Right atrium auricular region (tissue), 2 donors: ENCODE data around the gene ADGRD1. TPM values are rescaled to one million over a fixed set of nuclear protein-coding genes. Genes with fewer than 3 reads are reported as not detected.
"Not testable (repeated sequence)": the region's sequence is repeated elsewhere in the genome, so short reads cannot be mapped to it uniquely, and the experiment has no call there.

Experiments used
- DNase-seq: peaks from one replicate; pipeline ENCODE4 v3.0.0-alpha.2; 2019; ENCODE audit warnings: low spot score
- H3K27ac ChIP-seq, 2 donors: fragments of 200-600 bp; sonication (generic); 1 replicate in 1 of 2; 2 replicates in 1 of 2; pipeline ENCODE4 v1.5.1; 2016 to 2019
- H3K27me3 ChIP-seq, 2 donors: fragments of 200-600 bp; sonication (generic); one replicate each; pipeline versions ENCODE4 v1.5.1 to v1.6.0; 2017 to 2019
- H3K36me3 ChIP-seq: fragments of 200-600 bp; sonication (generic); one replicate; pipeline ENCODE4 v1.5.1; 2016
- H3K4me1 ChIP-seq, 2 donors: fragments of 200-600 bp; sonication (generic); one replicate each; pipeline versions ENCODE4 v1.5.1 to v1.6.0; 2017 to 2019
- H3K4me3 ChIP-seq, 2 donors: fragments of 200-600 bp; sonication (generic); 1 replicate in 1 of 2; 2 replicates in 1 of 2; pipeline ENCODE4 v1.5.1; 2017 to 2019; ENCODE audit warnings: mild to moderate bottlenecking in 1 of 2, moderate library complexity in 1 of 2
- H3K9me3 ChIP-seq, 2 donors: fragments of 200-600 bp; sonication (generic); one replicate each; pipeline ENCODE4 v1.5.1; 2019
- total RNA-seq, 2 donors: library from RNA; depleted of rRNA; stranded (reverse); fragments of >200 nt; gene quantifications; one replicate each; pipeline ENCODE4 v1.1.0, GENCODE V29; 2016
- TF ChIP-seq, protein P1 (sequence below), 2 donors: fragments of 200-600 bp; sonication (generic); IDR thresholded peaks; one replicate each; pipeline ENCODE4 v1.5.1; 2019; ENCODE audit warnings: antibody characterized with exemption in 2 of 2

ADGRD1 gene
- total RNA-seq, 2 donors from 2014 or later = 120 to 168 TPM

DNA sequence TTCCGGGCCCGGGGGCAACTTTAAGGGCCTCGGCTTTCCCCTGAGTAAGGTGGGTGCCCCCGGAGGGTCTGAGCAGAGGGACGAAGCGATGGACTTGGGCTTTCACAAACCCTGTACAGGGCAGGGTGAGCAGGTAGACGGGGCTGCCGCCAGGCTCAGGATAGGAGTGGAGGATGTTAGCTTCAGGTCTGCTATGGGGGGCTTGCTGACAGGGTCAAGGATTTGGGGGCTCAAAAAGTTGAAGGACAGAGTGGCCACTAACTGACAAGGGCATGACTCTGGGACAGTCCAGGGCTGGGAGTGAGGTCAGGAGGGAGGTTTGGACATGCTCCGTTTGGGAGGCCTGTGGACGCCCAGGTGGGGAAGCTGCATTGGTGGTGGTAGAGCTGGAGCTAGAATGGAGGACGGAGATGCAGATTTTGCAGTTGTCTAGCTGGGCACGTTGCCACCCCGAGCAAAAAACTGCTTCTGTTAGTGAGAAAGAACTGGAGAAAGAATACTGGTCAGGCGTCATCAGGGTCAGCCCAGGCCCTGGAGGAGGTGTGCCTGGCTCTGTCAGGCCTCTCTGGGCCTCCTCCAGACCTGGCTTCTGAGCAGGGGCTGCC lies 113.3 kb downstream of the ADGRD1 start:
- Histone ChIP-seq H3K27ac (peak overlapping the region in 1 of 2 donors; percentile 46), H3K4me1 (peaks cover 0 to 41% of the 10 kb centered on the region in 2 donors), H3K4me3 (no peak overlapping the region), H3K36me3 (peaks cover 6% of the 10 kb centered on the region), H3K9me3 (no peaks in the 10 kb centered on the region), H3K27me3 (no peaks in the 10 kb centered on the region)
- DNase-seq = no peak
- TF ChIP-seq, protein P1, sequence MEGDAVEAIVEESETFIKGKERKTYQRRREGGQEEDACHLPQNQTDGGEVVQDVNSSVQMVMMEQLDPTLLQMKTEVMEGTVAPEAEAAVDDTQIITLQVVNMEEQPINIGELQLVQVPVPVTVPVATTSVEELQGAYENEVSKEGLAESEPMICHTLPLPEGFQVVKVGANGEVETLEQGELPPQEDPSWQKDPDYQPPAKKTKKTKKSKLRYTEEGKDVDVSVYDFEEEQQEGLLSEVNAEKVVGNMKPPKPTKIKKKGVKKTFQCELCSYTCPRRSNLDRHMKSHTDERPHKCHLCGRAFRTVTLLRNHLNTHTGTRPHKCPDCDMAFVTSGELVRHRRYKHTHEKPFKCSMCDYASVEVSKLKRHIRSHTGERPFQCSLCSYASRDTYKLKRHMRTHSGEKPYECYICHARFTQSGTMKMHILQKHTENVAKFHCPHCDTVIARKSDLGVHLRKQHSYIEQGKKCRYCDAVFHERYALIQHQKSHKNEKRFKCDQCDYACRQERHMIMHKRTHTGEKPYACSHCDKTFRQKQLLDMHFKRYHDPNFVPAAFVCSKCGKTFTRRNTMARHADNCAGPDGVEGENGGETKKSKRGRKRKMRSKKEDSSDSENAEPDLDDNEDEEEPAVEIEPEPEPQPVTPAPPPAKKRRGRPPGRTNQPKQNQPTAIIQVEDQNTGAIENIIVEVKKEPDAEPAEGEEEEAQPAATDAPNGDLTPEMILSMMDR (IDR thresholded peaks at IDR 0.05) = no peak

DNA sequence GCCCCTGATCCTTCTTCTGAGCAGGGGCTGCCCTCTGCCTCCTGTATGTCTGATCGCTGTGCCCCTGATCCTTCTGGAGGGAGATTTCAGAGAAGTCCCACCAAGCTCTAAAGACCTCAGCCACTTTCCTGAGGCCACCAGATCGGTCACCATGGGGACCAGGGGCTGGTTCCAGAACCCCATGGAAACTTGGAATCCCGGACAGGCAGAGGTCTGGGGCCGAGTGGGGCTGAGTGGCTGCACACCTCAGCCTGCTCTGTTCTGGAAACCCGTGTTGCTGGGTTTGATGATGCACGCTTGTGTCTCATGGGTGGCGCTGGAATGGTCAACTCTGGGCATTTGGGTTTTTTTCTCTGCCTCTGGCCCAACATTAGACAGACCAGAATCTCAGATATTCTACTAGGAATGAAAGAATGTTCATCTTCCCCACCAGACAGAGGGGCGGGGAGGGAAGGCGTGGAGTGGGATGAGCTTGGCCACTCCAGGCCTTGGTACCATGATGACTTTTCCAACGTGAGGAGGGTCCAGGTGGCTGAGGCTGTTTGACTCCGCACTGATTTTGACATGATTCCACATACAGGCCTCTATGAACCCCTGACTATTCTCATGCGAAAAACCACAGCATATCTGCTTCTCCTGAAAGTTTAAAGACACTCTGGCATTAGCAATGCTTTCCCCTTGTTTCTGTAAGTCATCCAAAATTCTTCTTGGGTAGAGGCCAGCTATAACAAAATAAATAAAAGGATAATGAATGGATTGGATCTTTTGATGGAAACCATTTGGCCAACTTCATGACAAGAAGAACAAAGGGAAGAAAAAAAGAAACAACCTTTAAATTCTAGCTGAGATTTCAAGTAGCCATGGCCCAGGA lies 114.5 kb downstream of the ADGRD1 start:
- Histone ChIP-seq H3K4me3 (no peak overlapping the region), H3K4me1 (peaks cover 0 to 41% of the 10 kb centered on the region in 2 donors), H3K9me3 (no peaks in the 10 kb centered on the region), H3K27ac (peak overlapping the region in 1 of 2 donors; percentile 46), H3K27me3 (no peaks in the 10 kb centered on the region), H3K36me3 (peaks cover 14% of the 10 kb centered on the region)
- TF ChIP-seq, protein P1 (IDR thresholded peaks at IDR 0.05) = no peak
- DNase-seq = no peak

DNA sequence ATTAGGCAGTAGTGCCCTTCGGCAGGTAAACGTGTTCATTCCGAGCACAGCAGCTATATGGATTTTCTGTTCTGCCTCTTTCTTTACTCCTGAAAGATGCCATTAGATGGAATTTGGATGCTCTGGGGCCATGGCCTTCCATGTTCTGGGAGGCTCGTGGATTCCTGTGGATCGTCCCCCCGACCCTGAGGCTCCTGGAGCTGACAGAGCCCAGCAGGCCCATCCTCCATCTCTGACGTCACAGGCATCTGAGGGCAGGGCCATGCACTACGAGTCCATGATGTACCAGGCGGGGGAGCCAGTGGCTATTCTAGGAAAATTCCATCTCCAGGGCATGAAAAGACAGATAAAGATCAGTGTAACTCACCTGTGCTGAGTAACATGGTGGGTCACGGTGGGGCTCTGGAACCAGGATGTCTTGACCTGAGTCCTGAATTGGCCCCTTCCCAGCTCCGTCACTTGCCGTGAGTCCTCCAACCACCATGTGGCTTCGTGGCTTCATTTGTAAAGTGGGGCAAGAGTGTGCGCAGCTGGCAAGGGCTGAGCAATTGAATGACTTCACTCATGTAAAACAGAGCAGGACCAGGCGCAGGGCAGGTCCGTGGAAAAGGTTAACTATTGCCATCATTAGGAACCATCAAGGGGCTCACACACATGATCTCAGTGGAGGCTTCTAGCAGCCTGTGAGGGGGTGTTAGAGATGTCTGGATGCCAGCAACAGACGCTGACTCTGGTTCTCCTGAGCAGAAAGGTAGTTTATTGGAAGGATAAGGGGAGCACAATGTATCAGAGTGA lies 115.4 kb downstream of the ADGRD1 start:
- peaks cover 0 to 44% of the 10 kb centered on the region in 2 donors for H3K4me1 ChIP-seq
- DNase-seq, H3K9me3 ChIP-seq, H3K27me3 ChIP-seq, H3K4me3 ChIP-seq: not testable (repeated sequence)
- peaks cover 23% of the 10 kb centered on the region for H3K36me3 ChIP-seq
- H3K27ac ChIP-seq = peak overlapping the region in 1 of 2 donors; percentile 46

DNA sequence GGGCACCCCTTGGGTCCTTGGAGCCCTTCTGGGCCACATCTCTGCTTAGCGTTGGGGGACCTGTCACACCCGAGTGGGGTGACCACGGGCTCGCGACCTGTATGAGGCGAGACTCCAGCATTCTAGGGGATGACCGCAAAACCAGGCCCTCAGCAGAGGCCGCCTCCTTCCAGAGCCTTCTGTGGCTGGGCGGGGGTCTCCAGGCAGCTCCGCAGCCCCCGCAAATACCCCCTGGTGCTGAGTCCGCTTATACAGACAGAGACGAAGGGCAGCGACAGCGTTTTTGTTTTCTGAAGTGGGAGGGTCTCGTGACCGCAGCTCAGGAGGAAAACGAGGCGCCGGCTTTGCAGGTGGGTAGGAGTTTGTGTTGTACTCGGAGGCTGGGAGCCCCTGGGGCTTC lies 116.4 kb downstream of the ADGRD1 start:
- not testable (repeated sequence) for H3K27ac ChIP-seq, H3K4me3 ChIP-seq, DNase-seq, H3K27me3 ChIP-seq, H3K9me3 ChIP-seq
- Histone ChIP-seq H3K4me1 (peaks cover 0 to 49% of the 10 kb centered on the region in 2 donors), H3K36me3 (peaks cover 33% of the 10 kb centered on the region)

DNA sequence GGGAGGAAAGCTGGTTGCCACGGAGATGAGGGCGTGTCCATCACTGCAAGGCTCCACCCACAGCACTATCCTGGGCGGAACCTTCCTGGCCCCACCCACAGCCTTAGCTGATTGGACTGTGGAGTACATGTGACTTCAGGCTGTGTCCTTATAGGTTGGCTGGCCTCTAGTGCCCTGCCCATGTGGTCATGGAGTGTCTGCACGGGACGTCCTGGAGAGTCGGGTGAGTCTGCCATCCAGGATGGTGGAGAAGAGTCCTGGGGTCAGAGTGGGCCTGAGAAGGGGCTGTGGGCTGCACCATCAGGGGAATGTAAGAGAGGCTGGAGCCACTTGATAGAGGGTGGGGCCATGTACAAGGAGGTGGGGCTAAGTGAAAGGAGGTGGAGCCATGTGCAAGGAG lies 117.0 kb downstream of the ADGRD1 start:
- Histone ChIP-seq H3K36me3 (peaks cover 34% of the 10 kb centered on the region), H3K4me1 (peaks cover 0 to 45% of the 10 kb centered on the region in 2 donors)
- not testable (repeated sequence) for H3K27me3 ChIP-seq, H3K27ac ChIP-seq, DNase-seq, H3K9me3 ChIP-seq, H3K4me3 ChIP-seq

DNA sequence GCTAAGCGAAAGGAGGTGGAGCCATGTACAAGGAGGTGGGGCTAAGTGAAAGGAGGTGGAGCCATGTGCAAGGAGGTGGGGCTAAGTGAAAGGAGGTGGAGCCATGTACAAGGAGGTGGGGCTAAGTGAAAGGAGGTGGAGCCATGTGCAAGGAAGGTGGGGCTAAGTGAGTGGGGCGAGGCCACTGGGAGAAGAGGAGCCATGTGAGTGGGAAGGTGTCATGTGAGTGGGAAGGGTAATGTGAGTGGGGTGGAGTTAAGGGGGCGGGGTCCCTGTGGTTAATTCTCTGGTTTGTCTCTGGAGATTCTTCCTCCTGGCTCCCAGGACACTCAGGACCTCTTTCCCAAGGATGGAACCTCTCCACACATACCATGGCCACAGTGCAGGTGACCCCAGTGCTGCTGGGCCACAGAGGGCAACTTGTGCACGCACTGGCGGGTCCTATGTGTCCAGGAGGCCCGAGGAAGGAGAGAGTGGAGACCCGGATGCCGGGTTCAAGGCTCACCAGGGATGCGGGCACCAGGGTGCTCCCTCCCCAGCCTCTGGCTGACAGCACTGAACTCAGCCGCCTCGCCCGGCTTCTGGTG lies 117.6 kb downstream of the ADGRD1 start:
- H3K4me3 ChIP-seq, DNase-seq, H3K27ac ChIP-seq, H3K9me3 ChIP-seq, H3K27me3 ChIP-seq: not testable (repeated sequence)
- Histone ChIP-seq H3K36me3 (peaks cover 38% of the 10 kb centered on the region), H3K4me1 (peaks cover 0 to 38% of the 10 kb centered on the region in 2 donors)

DNA sequence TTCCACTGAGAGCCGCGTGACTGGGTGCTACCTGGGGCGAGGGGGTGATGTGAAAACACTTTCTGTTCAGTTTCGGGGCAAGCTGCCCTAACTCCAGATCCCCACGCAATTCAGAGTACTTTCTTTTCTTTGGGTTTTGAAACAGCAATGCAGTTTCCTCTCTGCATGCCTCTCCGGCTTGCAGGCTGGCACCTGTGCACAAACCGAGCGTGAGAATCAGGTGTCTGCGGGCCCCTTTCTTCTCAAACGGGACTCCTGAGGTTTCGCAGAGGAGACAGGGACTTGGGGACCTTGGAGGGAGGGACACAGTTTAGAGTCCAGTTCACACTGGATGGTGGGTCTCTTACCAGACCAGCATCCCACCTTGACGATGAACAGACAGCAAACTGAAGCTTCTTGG lies 118.2 kb downstream of the ADGRD1 start:
- H3K36me3 ChIP-seq = peaks cover 38% of the 10 kb centered on the region
- DNase-seq, H3K27me3 ChIP-seq, H3K9me3 ChIP-seq, H3K4me3 ChIP-seq, H3K27ac ChIP-seq: not testable (repeated sequence)
- peaks cover 0 to 32% of the 10 kb centered on the region in 2 donors for H3K4me1 ChIP-seq
